ENCODE results near the gene AK3.
A peak's percentile ranks its signal among the peaks of the same experiment; 100 is the strongest.

Gene AK3

DNA sequence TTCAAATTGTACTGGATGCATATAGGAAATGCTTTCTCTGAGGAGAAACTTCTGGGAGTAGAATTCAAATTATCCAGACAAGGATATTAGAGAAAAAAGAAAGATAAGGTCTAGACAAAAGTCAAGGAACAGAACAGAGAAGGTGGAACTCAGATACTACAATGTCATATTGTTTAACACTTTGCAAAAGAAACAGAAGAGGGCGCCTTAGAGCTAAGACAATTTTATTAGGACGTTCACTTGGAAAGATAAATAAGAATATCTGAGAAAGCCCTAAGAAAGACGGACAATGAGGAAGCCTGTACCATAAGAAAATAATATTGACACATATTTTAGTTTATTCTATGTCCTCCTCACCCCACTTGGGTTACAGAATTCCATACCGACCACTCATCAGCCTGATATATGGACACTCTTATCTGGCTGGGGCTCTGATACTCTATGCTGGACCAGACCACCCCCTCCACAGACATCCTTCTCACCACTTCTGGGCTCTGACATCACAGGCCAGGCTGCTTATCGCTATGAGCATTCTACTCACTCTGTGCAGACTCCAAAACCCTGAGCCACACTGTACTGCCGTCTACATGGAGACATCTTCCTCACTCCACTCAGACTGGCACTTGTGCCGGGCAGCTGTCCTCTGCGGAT is 9.1 kb upstream of the AK3 start:
- Histone ChIP-seq H3K36me3 (ENCODE audit: control insufficient read depth in 2 of 2, insufficient read depth in 2 of 2, low read length in 2 of 2) (no peaks in the 10 kb centered on the region), H3K27ac (ENCODE audit: low read depth in 2 of 2, low read length in 2 of 2) (no peak overlapping the region), H3K4me1 (ENCODE audit: control insufficient read depth in 2 of 2, insufficient read depth in 2 of 2, low read length in 2 of 2) (no peaks in the 10 kb centered on the region), H3K27me3 (ENCODE audit: control insufficient read depth in 2 of 2, insufficient read depth in 2 of 2, low read length in 2 of 2) (no peaks in the 10 kb centered on the region), H3K4me3 (ENCODE audit: low read length in 2 of 2) (no peak overlapping the region), H3K9ac (ENCODE audit: low read depth in 1 of 2, low read length in 2 of 2) (no peak overlapping the region), H3K9me3 (ENCODE audit: control insufficient read depth in 2 of 2, low read length in 2 of 2) (no peaks in the 10 kb centered on the region)

DNA sequence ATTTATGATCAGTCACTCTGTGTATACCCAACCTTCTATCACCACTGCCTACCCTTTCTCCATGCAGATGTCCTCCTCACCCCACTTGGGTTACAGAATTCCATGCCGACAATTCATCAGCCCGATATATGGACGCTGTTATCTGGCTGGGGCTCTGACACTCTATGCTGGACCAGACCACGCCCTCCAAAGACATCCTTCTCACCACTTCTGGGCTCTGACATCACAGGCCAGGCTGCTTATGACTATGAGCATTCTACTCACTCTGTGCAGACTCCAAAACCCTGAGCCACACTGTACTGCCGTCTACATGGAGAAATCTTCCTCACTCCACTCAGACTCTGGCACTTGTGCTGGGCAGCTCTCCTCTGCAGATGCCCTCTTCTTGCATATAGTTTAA is 7.6 kb upstream of the AK3 start:
- Histone ChIP-seq H3K4me3 (ENCODE audit: low read length in 2 of 2) (no peak overlapping the region), H3K9me3 (ENCODE audit: control insufficient read depth in 2 of 2, low read length in 2 of 2) (no peaks in the 10 kb centered on the region), H3K4me1 (ENCODE audit: control insufficient read depth in 2 of 2, insufficient read depth in 2 of 2, low read length in 2 of 2) (no peaks in the 10 kb centered on the region), H3K27me3 (ENCODE audit: control insufficient read depth in 2 of 2, insufficient read depth in 2 of 2, low read length in 2 of 2) (no peaks in the 10 kb centered on the region), H3K27ac (ENCODE audit: low read depth in 2 of 2, low read length in 2 of 2) (no peak overlapping the region), H3K36me3 (ENCODE audit: control insufficient read depth in 2 of 2, insufficient read depth in 2 of 2, low read length in 2 of 2) (no peaks in the 10 kb centered on the region), H3K9ac (ENCODE audit: low read depth in 1 of 2, low read length in 2 of 2) (no peak overlapping the region)

DNA sequence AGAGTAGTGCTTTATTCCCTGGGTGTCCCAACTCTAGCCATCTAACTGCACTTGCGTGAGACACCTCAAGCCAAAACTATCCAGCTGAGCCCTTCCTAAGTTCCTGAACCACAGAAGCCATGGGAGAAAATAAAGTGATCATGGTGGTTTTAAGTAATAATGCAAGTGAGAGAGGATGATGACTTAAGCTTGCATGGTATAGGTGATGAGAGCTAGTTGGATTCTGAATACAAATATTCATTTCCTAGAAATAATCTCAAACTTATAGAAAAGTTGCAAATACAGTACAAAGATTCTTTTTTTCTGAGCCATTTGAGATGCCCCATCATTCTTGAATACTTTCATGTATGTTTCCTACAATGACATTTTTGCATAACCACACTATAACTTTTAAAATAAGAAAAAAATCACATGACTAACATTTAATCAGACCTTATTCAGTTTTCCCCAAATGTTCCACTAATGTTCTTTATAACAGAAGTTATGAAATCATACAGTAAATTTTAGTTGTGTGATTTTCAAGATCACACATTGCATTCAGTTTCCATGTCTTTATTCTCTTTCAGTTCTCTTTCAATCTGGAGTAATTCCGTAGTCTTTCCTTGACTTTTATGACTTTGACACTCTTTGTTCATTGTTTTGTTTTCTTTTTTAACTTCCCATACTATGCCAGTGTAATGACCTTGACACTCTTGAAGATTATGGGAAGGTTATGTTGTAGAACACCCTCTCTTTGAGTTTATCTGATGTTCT is 5.5 kb upstream of the AK3 start:
- Histone ChIP-seq H3K9me3 (ENCODE audit: control insufficient read depth in 2 of 2, low read length in 2 of 2) (no peaks in the 10 kb centered on the region), H3K27me3 (ENCODE audit: control insufficient read depth in 2 of 2, insufficient read depth in 2 of 2, low read length in 2 of 2) (no peaks in the 10 kb centered on the region), H3K4me1 (ENCODE audit: control insufficient read depth in 2 of 2, insufficient read depth in 2 of 2, low read length in 2 of 2) (peaks cover 0 to 5% of the 10 kb centered on the region in 2 donors), H3K36me3 (ENCODE audit: control insufficient read depth in 2 of 2, insufficient read depth in 2 of 2, low read length in 2 of 2) (no peaks in the 10 kb centered on the region), H3K9ac (ENCODE audit: low read depth in 1 of 2, low read length in 2 of 2) (no peak overlapping the region), H3K4me3 (ENCODE audit: low read length in 2 of 2) (no peak overlapping the region), H3K27ac (ENCODE audit: low read depth in 2 of 2, low read length in 2 of 2) (no peak overlapping the region)

DNA sequence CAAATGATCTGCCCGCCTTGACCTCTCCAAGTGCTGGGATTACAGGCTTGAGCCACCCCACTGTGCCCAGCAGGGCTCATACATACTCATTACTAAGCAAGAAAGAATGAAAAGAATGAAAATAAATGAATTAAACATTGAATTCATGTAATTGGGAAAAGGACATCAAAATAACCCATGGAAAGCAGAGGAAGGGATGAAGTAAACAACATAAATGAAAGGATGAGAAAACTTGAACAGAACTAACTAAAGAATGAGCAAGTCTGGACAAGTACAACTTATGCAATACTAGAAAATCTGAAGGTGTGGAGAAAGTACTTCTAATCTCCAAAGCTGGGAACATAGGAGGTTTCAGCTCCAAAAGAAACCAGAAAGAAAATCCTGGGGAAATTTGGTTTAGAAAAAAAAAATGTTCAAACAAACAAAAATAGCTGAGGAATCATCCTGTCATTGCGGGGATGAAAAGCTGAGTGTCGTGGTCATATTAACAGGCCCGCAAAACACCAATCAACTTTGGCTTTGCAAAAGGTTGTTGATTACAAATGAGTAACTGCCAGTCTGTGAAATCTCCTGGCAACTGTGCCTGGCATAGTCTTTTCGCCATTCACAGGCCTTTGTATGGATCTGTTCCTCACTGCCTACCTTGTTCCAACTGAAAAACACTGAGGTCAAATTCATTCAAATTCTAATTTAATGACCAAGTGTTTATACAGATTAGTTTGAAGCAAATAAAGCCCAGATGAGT is 2.3 kb upstream of the AK3 start:
- Histone ChIP-seq H3K4me1 (ENCODE audit: control insufficient read depth in 2 of 2, insufficient read depth in 2 of 2, low read length in 2 of 2) (peaks cover 6 to 12% of the 10 kb centered on the region in 2 donors), H3K4me3 (ENCODE audit: low read length in 2 of 2) (no peak overlapping the region), H3K27me3 (ENCODE audit: control insufficient read depth in 2 of 2, insufficient read depth in 2 of 2, low read length in 2 of 2) (no peaks in the 10 kb centered on the region), H3K36me3 (ENCODE audit: control insufficient read depth in 2 of 2, insufficient read depth in 2 of 2, low read length in 2 of 2) (no peaks in the 10 kb centered on the region), H3K9ac (ENCODE audit: low read depth in 1 of 2, low read length in 2 of 2) (no peak overlapping the region), H3K27ac (ENCODE audit: low read depth in 2 of 2, low read length in 2 of 2) (no peak overlapping the region), H3K9me3 (ENCODE audit: control insufficient read depth in 2 of 2, low read length in 2 of 2) (no peaks in the 10 kb centered on the region)

DNA sequence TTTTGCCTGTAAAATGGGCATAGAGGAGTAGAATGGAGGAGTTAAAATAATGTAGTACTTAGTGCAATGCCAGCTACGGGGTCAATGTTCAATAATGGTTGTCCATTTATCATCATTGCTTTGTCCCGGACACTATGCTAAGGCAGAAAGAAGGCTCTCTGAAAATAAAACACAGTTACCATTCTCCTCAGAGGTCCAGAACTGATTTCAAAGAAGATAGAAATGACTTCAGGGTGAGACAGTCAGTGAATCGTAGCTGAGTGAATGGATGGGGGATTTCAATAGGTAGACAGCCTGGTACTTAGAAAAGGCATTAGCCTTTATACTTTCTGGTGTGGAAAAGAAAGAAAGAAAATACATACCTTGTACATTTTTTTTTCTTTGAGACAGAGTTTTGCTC is 1.2 kb upstream of the AK3 start:
- Histone ChIP-seq H3K9me3 (ENCODE audit: control insufficient read depth in 2 of 2, low read length in 2 of 2) (no peaks in the 10 kb centered on the region), H3K4me1 (ENCODE audit: control insufficient read depth in 2 of 2, insufficient read depth in 2 of 2, low read length in 2 of 2) (peaks cover 6 to 13% of the 10 kb centered on the region in 2 donors), H3K27ac (ENCODE audit: low read depth in 2 of 2, low read length in 2 of 2) (peak overlapping the region; percentile 97 to 99), H3K36me3 (ENCODE audit: control insufficient read depth in 2 of 2, insufficient read depth in 2 of 2, low read length in 2 of 2) (no peaks in the 10 kb centered on the region), H3K9ac (ENCODE audit: low read depth in 1 of 2, low read length in 2 of 2) (peak overlapping the region; percentile 81 to 99), H3K4me3 (ENCODE audit: low read length in 2 of 2) (peak overlapping the region; percentile 87 to 93), H3K27me3 (ENCODE audit: control insufficient read depth in 2 of 2, insufficient read depth in 2 of 2, low read length in 2 of 2) (no peaks in the 10 kb centered on the region)

DNA sequence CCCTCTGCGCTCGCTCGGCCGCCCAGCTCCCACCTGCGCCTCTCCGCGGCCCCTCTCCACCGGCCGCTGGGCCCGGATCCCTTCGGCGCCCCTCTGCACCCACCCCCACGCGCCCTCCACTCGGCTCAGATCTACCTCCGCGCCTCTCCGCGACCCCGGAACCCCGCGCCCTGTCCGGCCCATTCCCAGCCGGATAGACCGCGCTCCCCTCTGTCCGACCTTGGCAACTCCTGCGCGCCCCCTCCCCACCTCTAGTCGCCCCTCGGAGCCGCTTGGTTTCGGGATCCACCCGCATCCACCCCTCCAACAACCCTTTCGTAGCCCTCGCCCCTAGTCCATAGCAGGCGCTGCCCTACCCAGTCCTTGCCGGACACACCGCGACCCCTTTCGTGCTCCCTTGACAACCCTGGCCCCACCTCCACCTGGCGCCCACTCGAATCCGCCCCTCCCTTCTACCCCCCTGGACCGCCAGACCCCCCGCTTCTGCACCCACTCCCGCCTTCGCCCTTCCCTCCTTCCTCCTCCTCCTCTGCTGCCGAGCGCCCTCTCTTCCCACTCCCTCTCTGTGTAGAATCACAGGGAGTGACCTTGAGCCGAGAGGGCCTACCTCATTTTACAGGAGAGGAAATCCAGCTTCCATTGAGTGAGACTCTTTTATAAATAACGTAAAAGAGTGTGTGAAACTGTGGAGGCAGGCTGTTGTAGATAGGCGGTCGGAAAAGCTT is 525 bp upstream of the AK3 start:
- Histone ChIP-seq H3K27ac (ENCODE audit: low read depth in 2 of 2, low read length in 2 of 2) (peak overlapping the region; percentile 97 to 99), H3K4me1 (ENCODE audit: control insufficient read depth in 2 of 2, insufficient read depth in 2 of 2, low read length in 2 of 2) (peaks cover 6 to 13% of the 10 kb centered on the region in 2 donors), H3K27me3 (ENCODE audit: control insufficient read depth in 2 of 2, insufficient read depth in 2 of 2, low read length in 2 of 2) (no peaks in the 10 kb centered on the region), H3K4me3 (ENCODE audit: low read length in 2 of 2) (peak overlapping the region; percentile 87 to 93), H3K9ac (ENCODE audit: low read depth in 1 of 2, low read length in 2 of 2) (peak overlapping the region; percentile 81 to 99), H3K9me3 (ENCODE audit: control insufficient read depth in 2 of 2, low read length in 2 of 2) (no peaks in the 10 kb centered on the region), H3K36me3 (ENCODE audit: control insufficient read depth in 2 of 2, insufficient read depth in 2 of 2, low read length in 2 of 2) (no peaks in the 10 kb centered on the region)

DNA sequence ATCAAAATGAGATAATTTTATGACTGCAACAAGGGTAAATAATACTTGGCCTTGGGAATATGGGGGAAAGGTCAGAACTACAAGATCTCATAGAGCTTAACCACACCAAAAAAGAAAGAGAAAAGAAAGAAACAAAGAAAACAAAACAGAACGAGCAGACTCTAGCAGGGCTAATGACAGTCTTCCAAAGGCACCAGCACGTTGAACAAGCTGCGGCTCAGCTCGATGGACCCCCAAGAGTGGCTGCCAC is 689 bp downstream of the AK3 start:
- Histone ChIP-seq H3K4me1 (ENCODE audit: control insufficient read depth in 2 of 2, insufficient read depth in 2 of 2, low read length in 2 of 2) (peaks cover 6 to 13% of the 10 kb centered on the region in 2 donors), H3K9ac (ENCODE audit: low read depth in 1 of 2, low read length in 2 of 2) (peak overlapping the region; percentile 95 to 99)

DNA sequence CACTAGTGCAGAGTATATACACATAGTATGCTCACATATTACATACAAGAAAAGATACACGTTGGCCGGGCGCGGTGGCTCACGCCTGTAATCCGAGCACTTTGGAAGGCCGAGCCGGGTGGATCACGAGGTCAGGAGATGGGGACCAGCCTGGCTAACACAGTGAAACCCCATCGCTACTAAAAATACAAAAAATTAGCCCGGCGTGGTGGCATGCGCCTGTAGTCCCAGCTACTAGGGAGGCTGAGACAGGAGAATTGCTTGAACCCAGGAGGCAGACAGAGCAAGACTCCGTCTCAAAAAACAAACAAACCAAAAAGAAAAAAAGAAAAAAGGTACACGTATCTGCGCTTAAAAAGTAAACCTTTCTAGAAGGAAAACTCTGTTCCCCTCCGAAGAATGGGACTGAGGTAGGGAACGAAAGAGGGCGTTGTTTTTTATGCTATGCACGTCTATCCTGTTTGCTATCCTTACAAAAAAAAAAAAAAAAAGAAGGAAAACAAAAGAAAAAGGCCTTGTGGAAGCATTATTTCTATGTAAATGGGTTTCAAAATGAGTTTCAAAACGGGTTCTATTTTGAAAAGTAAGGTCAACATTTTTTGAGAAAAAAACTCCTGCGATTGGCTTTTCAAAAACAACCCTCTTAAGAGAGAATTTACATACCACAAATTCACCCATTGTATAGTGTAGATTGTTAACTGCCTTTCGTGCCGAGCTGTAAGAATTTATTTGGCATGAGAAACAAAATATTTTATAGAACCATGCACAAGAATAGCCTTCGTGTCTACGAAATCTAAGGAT is 1.2 kb downstream of the AK3 start:
- Histone ChIP-seq H3K4me3 (ENCODE audit: low read length in 2 of 2) (peak overlapping the region; percentile 87 to 93), H3K27ac (ENCODE audit: low read depth in 2 of 2, low read length in 2 of 2) (peak overlapping the region; percentile 97 to 99), H3K36me3 (ENCODE audit: control insufficient read depth in 2 of 2, insufficient read depth in 2 of 2, low read length in 2 of 2) (no peaks in the 10 kb centered on the region), H3K9me3 (ENCODE audit: control insufficient read depth in 2 of 2, low read length in 2 of 2) (no peaks in the 10 kb centered on the region), H3K9ac (ENCODE audit: low read depth in 1 of 2, low read length in 2 of 2) (peak overlapping the region; percentile 95 to 99), H3K4me1 (ENCODE audit: control insufficient read depth in 2 of 2, insufficient read depth in 2 of 2, low read length in 2 of 2) (peaks cover 6 to 13% of the 10 kb centered on the region in 2 donors), H3K27me3 (ENCODE audit: control insufficient read depth in 2 of 2, insufficient read depth in 2 of 2, low read length in 2 of 2) (no peaks in the 10 kb centered on the region)

More for the DNA sequence above, 689 bp downstream of the AK3 start:
- H3K27me3 ChIP-seq (ENCODE audit: control insufficient read depth in 2 of 2, insufficient read depth in 2 of 2, low read length in 2 of 2) = no peaks in the 10 kb centered on the region
- H3K36me3 ChIP-seq (ENCODE audit: control insufficient read depth in 2 of 2, insufficient read depth in 2 of 2, low read length in 2 of 2) = no peaks in the 10 kb centered on the region
- peak overlapping the region; percentile 87 to 93 for H3K4me3 ChIP-seq (ENCODE audit: low read length in 2 of 2)
- peak overlapping the region; percentile 97 to 99 for H3K27ac ChIP-seq (ENCODE audit: low read depth in 2 of 2, low read length in 2 of 2)
- H3K9me3 ChIP-seq (ENCODE audit: control insufficient read depth in 2 of 2, low read length in 2 of 2) = no peaks in the 10 kb centered on the region

DNA sequence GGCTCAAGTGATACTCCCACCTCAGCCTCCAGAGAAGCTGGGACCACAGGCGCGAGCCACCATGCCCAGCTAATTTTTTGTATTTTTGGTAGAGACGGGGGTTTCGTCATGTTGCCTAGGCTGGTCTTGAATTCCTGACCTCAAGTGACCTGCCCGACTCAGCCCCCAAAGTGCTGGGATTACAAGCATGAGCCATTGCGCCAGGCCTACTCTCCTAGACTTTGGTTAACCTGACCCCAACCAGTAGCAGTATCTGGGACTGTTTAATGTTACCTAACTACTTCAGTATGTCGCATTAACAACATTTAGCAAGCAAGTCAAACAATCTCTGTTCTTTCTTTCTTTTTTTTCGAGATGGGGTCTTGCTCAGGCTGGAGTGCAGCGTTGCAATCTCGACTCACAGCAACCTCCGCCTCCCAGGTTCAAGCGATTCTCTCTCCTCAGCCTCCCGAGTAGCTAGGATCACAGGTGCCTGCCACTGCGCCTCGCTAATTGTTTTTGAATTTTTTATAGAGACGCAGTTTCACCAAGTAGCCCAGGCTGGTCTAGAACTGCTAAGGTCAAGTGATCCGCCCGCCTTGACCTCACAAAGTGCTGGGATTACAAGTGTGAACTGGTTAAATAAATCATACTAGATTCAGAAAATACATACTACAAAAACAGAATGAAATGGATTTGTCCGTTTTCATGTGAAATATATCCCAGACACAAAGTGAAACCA is 2.0 kb downstream of the AK3 start:
- H3K9me3 ChIP-seq (ENCODE audit: control insufficient read depth in 2 of 2, low read length in 2 of 2) = no peaks in the 10 kb centered on the region
- peak overlapping the region; percentile 87 to 93 for H3K4me3 ChIP-seq (ENCODE audit: low read length in 2 of 2)
- peak overlapping the region; percentile 97 to 99 for H3K27ac ChIP-seq (ENCODE audit: low read depth in 2 of 2, low read length in 2 of 2)
- H3K4me1 ChIP-seq (ENCODE audit: control insufficient read depth in 2 of 2, insufficient read depth in 2 of 2, low read length in 2 of 2) = peaks cover 6 to 13% of the 10 kb centered on the region in 2 donors
- H3K27me3 ChIP-seq (ENCODE audit: control insufficient read depth in 2 of 2, insufficient read depth in 2 of 2, low read length in 2 of 2) = no peaks in the 10 kb centered on the region
- H3K9ac ChIP-seq (ENCODE audit: low read depth in 1 of 2, low read length in 2 of 2) = peak overlapping the region; percentile 95 to 99
- no peaks in the 10 kb centered on the region for H3K36me3 ChIP-seq (ENCODE audit: control insufficient read depth in 2 of 2, insufficient read depth in 2 of 2, low read length in 2 of 2)

Measured in mucosa of rectum (tissue), 2 donors.